C4-2B (cell line): Measurements from ENCODE around the gene SLFN12L.
"Not testable (repeated sequence)": the region's sequence is repeated elsewhere in the genome, so short reads cannot be mapped to it uniquely, and the experiment has no call there.

Experiments used
- ZFX ChIP-seq: fragments of 450-650 bp; IDR thresholded peaks from 2 replicates; pipeline ENCODE4 v1.6.1; 2017
- TF ChIP-seq, protein P1 (sequence below): fragments of 450-650 bp; conservative IDR thresholded peaks from 2 replicates; pipeline ENCODE4 v1.5.1; 2017; ENCODE audit warnings: mild to moderate bottlenecking

DNA sequence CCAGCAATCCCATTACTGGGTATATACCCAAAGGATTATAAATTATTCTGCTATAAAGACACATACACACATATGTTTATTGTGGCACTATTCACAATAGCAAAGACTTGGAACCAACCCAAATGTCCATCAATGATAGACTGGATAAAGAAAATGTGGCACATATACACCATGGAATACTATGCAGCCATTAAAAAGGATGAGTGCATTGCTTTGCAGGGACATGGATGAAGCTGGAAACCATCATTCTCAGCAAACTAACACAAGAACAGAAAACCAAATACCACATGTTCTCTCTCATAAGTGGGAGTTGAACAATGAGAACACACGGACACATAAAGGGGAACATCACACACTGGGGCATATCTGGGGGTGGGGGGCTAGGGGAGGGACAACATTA is 8.2 kb downstream of the SLFN12L start:
- TF ChIP-seq, protein P1, sequence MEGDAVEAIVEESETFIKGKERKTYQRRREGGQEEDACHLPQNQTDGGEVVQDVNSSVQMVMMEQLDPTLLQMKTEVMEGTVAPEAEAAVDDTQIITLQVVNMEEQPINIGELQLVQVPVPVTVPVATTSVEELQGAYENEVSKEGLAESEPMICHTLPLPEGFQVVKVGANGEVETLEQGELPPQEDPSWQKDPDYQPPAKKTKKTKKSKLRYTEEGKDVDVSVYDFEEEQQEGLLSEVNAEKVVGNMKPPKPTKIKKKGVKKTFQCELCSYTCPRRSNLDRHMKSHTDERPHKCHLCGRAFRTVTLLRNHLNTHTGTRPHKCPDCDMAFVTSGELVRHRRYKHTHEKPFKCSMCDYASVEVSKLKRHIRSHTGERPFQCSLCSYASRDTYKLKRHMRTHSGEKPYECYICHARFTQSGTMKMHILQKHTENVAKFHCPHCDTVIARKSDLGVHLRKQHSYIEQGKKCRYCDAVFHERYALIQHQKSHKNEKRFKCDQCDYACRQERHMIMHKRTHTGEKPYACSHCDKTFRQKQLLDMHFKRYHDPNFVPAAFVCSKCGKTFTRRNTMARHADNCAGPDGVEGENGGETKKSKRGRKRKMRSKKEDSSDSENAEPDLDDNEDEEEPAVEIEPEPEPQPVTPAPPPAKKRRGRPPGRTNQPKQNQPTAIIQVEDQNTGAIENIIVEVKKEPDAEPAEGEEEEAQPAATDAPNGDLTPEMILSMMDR: not testable (repeated sequence)
- TF ChIP-seq ZFX: not testable (repeated sequence)
